ENCODE results near the gene KRTAP29-1.

Gene KRTAP29-1

GRCh38 chr17:41254861-41255260 is 47.8 kb downstream of the KRTAP29-1 start:
- DNase-seq (ENCODE audit: low spot score), result no peak
- H3K27ac ChIP-seq, result no peak overlapping the region
- no peak for TF ChIP-seq CTCF (IDR thresholded peaks at IDR 0.05)
- no peak overlapping the region for H3K4me3 ChIP-seq
